SU-DHL-6 (cell line): Measurements from ENCODE around the gene VWA5B1.

Experiments used
- H2AFZ ChIP-seq: fragments of 200-600 bp; sonication (generic); 2 replicates; pipeline ENCODE4 v1.6.1; 2014; ENCODE audit warnings: low read depth, mild to moderate bottlenecking, moderate library complexity, mixed read lengths, antibody characterized with exemption, low read length; ENCODE audit not compliant: severe bottlenecking
- H3F3A ChIP-seq: fragments of 200-600 bp; shearing (Covaris generic); 2 replicates; pipeline ENCODE4 v1.6.0; 2016; ENCODE audit warnings: antibody characterized with exemption, mild to moderate bottlenecking; ENCODE audit not compliant: insufficient read depth
- H3K27ac ChIP-seq: fragments of 200-600 bp; sonication (generic); 2 replicates; pipeline ENCODE4 v1.5.1; 2016; ENCODE audit warnings: low read depth, mild to moderate bottlenecking, low read length, moderate library complexity, mixed read lengths
- H3K27me3 ChIP-seq: fragments of 200-600 bp; sonication (generic), shearing (Covaris generic); 2 replicates; pipeline ENCODE4 v1.6.0; 2014; ENCODE audit warnings: mild to moderate bottlenecking, low read length
- H3K36me3 ChIP-seq: fragments of 200-600 bp; sonication (generic); 2 replicates; pipeline ENCODE4 v1.6.1; 2014; ENCODE audit warnings: mild to moderate bottlenecking, low read length, mixed read lengths
- H3K4me2 ChIP-seq: fragments of 300-600, 200-600 bp; shearing (Covaris generic), sonication (generic); 2 replicates; pipeline ENCODE4 v1.6.0; 2014; ENCODE audit warnings: low read length, low read depth, mild to moderate bottlenecking; ENCODE audit not compliant: poor library complexity, severe bottlenecking
- H3K4me3 ChIP-seq: fragments of 200-600 bp; sonication (generic); 2 replicates; pipeline ENCODE4 v1.5.1; 2014; ENCODE audit warnings: antibody characterized with exemption, low read length, mild to moderate bottlenecking, mixed read lengths; ENCODE audit not compliant: insufficient read depth, poor library complexity, severe bottlenecking
- H3K79me2 ChIP-seq: fragments of 200-600 bp; sonication (generic); 2 replicates; pipeline ENCODE4 v1.6.1; 2014; ENCODE audit warnings: mild to moderate bottlenecking, low read length, moderate library complexity; ENCODE audit not compliant: insufficient read depth
- H3K9ac ChIP-seq: fragments of 200-600 bp; sonication (generic); 2 replicates; pipeline ENCODE4 v1.7.0; 2014; ENCODE audit warnings: mild to moderate bottlenecking, low read length
- H3K9me2 ChIP-seq: fragments of 200-600 bp; sonication (generic); replicated peaks from 2 replicates; pipeline ENCODE4 v1.6.1; 2014; ENCODE audit warnings: low read length; ENCODE audit not compliant: insufficient read depth
- H3K9me3 ChIP-seq: fragments of 200-600 bp; sonication (generic); 2 replicates; pipeline ENCODE4 v1.6.1; 2014; ENCODE audit warnings: low read length, mixed read lengths; ENCODE audit not compliant: insufficient read depth
- H4K20me1 ChIP-seq: fragments of 200-600 bp; sonication (generic); 2 replicates; pipeline ENCODE4 v1.6.1; 2014; ENCODE audit warnings: low read depth, mild to moderate bottlenecking, antibody characterized with exemption, low read length, moderate library complexity, mixed read lengths
- EZH2phosphoT487 ChIP-seq: fragments of 200-600 bp; sonication (generic), shearing (Covaris generic); conservative IDR thresholded peaks from 2 replicates; pipeline ENCODE4 v1.6.1; 2018; ENCODE audit warnings: mild to moderate bottlenecking, antibody characterized with exemption, low read length, moderate library complexity, mixed read lengths
- TF ChIP-seq, protein P1 (sequence below): fragments of 200-600 bp; sonication (generic); IDR thresholded peaks from one replicate; pipeline ENCODE4 v1.5.1; 2017; ENCODE audit warnings: antibody characterized with exemption, mild to moderate bottlenecking, low read length, moderate library complexity; ENCODE audit not compliant: insufficient read depth, poor library complexity, severe bottlenecking

Gene VWA5B1

GRCh38 chr1:20290624-20291597 is at the start of gene VWA5B1:
Gene VWA5B1 (plus strand): TSS chr1:20290875. CDS start chr1:20310602, 19,727 bp downstream.
- Histone ChIP-seq H3K9me3 (no peaks in the 10 kb centered on the region), H3K79me2 (no peaks in the 10 kb centered on the region), H3K9ac (no peak within 1 kb of the TSS), H3K9me2 (no peaks in the 10 kb centered on the region), H3K4me3 (no peak within 1 kb of the TSS), H3K27me3 (no peaks in the 10 kb centered on the region), H3K27ac (no peak within 1 kb of the TSS), H4K20me1 (no peaks in the 10 kb centered on the region), H3K36me3 (no peaks in the 10 kb centered on the region), H2AFZ (no peak within 1 kb of the TSS), H3F3A (no peaks in the 10 kb centered on the region), H3K4me2 (no peak within 1 kb of the TSS)
- TF ChIP-seq, protein P1, sequence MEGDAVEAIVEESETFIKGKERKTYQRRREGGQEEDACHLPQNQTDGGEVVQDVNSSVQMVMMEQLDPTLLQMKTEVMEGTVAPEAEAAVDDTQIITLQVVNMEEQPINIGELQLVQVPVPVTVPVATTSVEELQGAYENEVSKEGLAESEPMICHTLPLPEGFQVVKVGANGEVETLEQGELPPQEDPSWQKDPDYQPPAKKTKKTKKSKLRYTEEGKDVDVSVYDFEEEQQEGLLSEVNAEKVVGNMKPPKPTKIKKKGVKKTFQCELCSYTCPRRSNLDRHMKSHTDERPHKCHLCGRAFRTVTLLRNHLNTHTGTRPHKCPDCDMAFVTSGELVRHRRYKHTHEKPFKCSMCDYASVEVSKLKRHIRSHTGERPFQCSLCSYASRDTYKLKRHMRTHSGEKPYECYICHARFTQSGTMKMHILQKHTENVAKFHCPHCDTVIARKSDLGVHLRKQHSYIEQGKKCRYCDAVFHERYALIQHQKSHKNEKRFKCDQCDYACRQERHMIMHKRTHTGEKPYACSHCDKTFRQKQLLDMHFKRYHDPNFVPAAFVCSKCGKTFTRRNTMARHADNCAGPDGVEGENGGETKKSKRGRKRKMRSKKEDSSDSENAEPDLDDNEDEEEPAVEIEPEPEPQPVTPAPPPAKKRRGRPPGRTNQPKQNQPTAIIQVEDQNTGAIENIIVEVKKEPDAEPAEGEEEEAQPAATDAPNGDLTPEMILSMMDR = no peak
- TF ChIP-seq EZH2phosphoT487 = no peak

GRCh38 chr1:20242890-20243479 is 47.7 kb upstream of the VWA5B1 start:
- H3K36me3 ChIP-seq = no peaks in the 10 kb centered on the region
- no peaks in the 10 kb centered on the region for H3F3A ChIP-seq
- H3K4me3 ChIP-seq = no peak overlapping the region
- no peak overlapping the region for H3K27ac ChIP-seq
- no peak overlapping the region for H3K4me2 ChIP-seq
- H3K9ac ChIP-seq = no peak overlapping the region
- no peak overlapping the region for H2AFZ ChIP-seq
- no peak for TF ChIP-seq EZH2phosphoT487
- H3K9me3 ChIP-seq = no peaks in the 10 kb centered on the region
- no peaks in the 10 kb centered on the region for H3K9me2 ChIP-seq
- no peaks in the 10 kb centered on the region for H3K27me3 ChIP-seq
- H3K79me2 ChIP-seq = no peaks in the 10 kb centered on the region
- H4K20me1 ChIP-seq = no peaks in the 10 kb centered on the region

GRCh38 chr1:20248971-20249612 is 41.6 kb upstream of the VWA5B1 start:
- Histone ChIP-seq H3K36me3 (no peaks in the 10 kb centered on the region), H3K4me2 (no peak overlapping the region)
- no peak for TF ChIP-seq EZH2phosphoT487
- TF ChIP-seq, protein P1 = no peak

More at GRCh38 chr1:20248971-20249612, 41.6 kb upstream of the VWA5B1 start:
- Histone ChIP-seq H3K27me3 (no peaks in the 10 kb centered on the region), H2AFZ (no peak overlapping the region), H3K4me3 (no peak overlapping the region), H3F3A (no peaks in the 10 kb centered on the region), H3K9ac (no peak overlapping the region), H3K9me2 (no peaks in the 10 kb centered on the region), H3K9me3 (no peaks in the 10 kb centered on the region), H3K27ac (no peak overlapping the region), H4K20me1 (no peaks in the 10 kb centered on the region), H3K79me2 (no peaks in the 10 kb centered on the region)
